ENCODE data around the gene SEMA5A.

SEMA5A gene

GRCh38 chr5:9169557-9169902 lies 376.3 kb downstream of the SEMA5A start:
- DNase-seq (ENCODE audit: low read depth): no peak

- no peak for DNase-seq (ENCODE audit: low read depth)
Observed at GRCh38 chr5:9168791-9169556, 376.9 kb downstream of the SEMA5A start.

- no peak for DNase-seq (ENCODE audit: low read depth)
Observed at GRCh38 chr5:9166202-9167112, 379.4 kb downstream of the SEMA5A start.

GRCh38 chr5:9165546-9165945 lies 380.3 kb downstream of the SEMA5A start:
- no peak for DNase-seq (ENCODE audit: low read depth)

- no peak for DNase-seq (ENCODE audit: low read depth)
Observed at GRCh38 chr5:9160747-9161146, 385.1 kb downstream of the SEMA5A start.

- DNase-seq (ENCODE audit: low read depth): no peak
Observed at GRCh38 chr5:9157811-9158210, 388.1 kb downstream of the SEMA5A start.

- DNase-seq (ENCODE audit: low read depth): no peak
Observed at GRCh38 chr5:9157020-9157419, 388.9 kb downstream of the SEMA5A start.

- no peak for DNase-seq (ENCODE audit: low read depth)
Observed at GRCh38 chr5:9156282-9156681, 389.6 kb downstream of the SEMA5A start.

GRCh38 chr5:9151684-9152427 lies 394.0 kb downstream of the SEMA5A start:
- no peak for DNase-seq (ENCODE audit: low read depth)

GRCh38 chr5:9149988-9150387 lies 395.9 kb downstream of the SEMA5A start:
- no peak for DNase-seq (ENCODE audit: low read depth)

GRCh38 chr5:9148242-9148641 lies 397.6 kb downstream of the SEMA5A start:
- no peak for DNase-seq (ENCODE audit: low read depth)

- no peak for DNase-seq (ENCODE audit: low read depth)
Observed at GRCh38 chr5:9140711-9141110, 405.2 kb downstream of the SEMA5A start.

- DNase-seq (ENCODE audit: low read depth): no peak
Observed at GRCh38 chr5:9140202-9140601, 405.7 kb downstream of the SEMA5A start.

GRCh38 chr5:9139344-9139743 lies 406.5 kb downstream of the SEMA5A start:
- no peak for DNase-seq (ENCODE audit: low read depth)

- DNase-seq (ENCODE audit: low read depth): no peak
Observed at GRCh38 chr5:9128136-9128535, 417.7 kb downstream of the SEMA5A start.

GRCh38 chr5:9126490-9126889 lies 419.4 kb downstream of the SEMA5A start:
- DNase-seq (ENCODE audit: low read depth): no peak

- DNase-seq (ENCODE audit: low read depth): no peak
Observed at GRCh38 chr5:9125852-9126251, 420.0 kb downstream of the SEMA5A start.

GRCh38 chr5:9124838-9125237 lies 421.0 kb downstream of the SEMA5A start:
- DNase-seq (ENCODE audit: low read depth): no peak

- no peak for DNase-seq (ENCODE audit: low read depth)
Observed at GRCh38 chr5:9124071-9124470, 421.8 kb downstream of the SEMA5A start.

- no peak for DNase-seq (ENCODE audit: low read depth)
Observed at GRCh38 chr5:9122528-9122927, 423.3 kb downstream of the SEMA5A start.

- no peak for DNase-seq (ENCODE audit: low read depth)
Observed at GRCh38 chr5:9121597-9121996, 424.3 kb downstream of the SEMA5A start.

- DNase-seq (ENCODE audit: low read depth): no peak
Observed at GRCh38 chr5:9118852-9119251, 427.0 kb downstream of the SEMA5A start.

GRCh38 chr5:9115093-9115492 lies 430.8 kb downstream of the SEMA5A start:
- DNase-seq (ENCODE audit: low read depth): no peak
